Measurements from ENCODE around the gene PRMT2.

GRCh38 chr21:46608672-46609111 lies 26.8 kb upstream of the PRMT2 start:
- TF ChIP-seq POLR2AphosphoS5 (IDR thresholded peaks at IDR 0.05), result no peak
- TF ChIP-seq CTCF (IDR thresholded peaks at IDR 0.05), result no peak
- TF ChIP-seq POLR2A (IDR thresholded peaks at IDR 0.05), result no peak
